Amygdala (tissue), 56 donors: ENCODE data around the gene SMAD7.

Experiments
- DNase-seq, 56 donors: peaks; one replicate each; lab custom pipeline; 2025; lab: John Stamatoyannopoulos, UW

The SMAD7 gene

GRCh38 chr18:48988508-48989303 is 37.9 kb upstream of the SMAD7 start:
- no peak for DNase-seq

DNA sequence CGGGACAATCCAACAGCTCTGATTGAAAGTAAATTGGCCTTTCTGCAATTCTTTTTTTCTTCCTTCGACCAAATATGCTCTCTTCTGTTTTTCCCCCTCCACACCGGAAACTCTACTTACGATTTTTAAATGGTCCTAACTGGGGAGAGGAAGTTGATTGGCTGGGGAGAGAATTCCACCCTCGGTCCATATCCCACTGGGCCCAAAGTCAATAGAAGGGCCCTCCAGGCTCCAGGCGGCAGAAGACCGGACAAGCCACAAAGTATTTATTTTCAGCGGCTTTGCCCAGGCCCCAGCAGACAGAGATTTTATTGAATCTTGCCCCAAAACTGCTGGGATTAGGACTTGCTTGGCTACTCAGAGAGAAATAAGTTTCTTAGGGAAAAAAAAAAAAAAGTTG is 37.1 kb upstream of the SMAD7 start:
- DNase-seq = no peak

DNA sequence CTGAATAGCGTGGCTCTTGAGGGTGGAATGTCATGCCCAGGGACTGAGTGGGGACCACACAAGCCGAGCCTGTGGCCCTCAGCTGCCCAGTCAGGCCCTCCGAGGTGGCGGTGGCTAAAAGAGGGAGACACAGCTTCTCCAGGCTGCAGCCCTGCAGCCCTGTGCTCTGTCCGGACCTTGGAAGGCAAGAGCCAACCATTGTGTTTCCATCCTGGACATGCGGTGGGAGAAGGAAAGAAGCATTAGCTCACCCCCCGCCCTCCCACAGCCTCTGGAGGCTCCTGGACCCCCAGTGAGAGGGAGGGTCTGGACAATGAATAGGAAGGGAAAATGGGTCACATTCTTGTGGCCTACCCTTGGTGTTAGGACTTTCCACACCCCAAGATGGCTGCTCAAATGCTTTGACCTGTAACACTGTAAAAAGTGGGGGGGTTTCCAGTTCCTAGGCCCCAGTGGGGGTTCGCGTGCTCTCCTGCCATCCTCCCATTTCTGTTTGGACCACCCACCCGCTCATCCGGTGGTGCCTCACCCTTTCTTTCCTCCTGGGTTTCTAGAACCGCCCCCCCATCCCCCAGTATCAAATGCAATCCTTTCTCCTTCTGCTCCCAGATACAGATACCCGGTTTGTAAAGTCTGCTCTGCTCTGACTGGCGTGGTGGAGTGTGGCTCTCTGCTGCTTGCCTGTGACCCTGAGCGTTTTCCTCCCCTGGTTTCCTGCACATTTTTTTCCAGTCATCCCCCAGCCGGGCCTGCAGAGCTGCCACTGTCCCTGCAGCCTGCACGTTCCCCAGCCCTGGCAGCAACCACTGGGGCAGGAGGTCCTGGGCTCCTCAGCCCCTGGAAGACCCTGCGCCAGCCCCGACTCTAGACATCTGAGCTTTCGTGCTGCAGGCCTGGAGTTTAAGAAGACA is 36.3 kb upstream of the SMAD7 start:
- no peak for DNase-seq

DNA sequence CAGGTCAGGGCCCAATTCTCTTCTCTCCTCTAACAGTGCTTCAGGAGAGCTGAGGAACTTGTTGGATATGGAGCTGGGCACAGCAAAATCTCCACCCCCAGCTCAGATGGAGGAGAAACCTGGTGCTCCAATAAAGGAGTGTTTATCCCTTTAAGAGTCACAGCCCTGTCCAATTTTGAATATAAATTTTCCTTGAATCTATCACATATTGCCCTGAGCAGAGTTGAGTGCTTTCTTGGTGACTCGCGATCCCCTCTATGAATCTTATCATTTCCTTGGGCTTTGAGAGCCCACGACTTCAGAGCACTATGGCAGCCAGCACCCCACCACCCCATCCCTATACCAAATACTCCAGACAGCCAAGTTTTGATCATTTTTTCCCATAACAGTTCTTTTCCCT is 34.4 kb upstream of the SMAD7 start:
- no peak for DNase-seq

DNA sequence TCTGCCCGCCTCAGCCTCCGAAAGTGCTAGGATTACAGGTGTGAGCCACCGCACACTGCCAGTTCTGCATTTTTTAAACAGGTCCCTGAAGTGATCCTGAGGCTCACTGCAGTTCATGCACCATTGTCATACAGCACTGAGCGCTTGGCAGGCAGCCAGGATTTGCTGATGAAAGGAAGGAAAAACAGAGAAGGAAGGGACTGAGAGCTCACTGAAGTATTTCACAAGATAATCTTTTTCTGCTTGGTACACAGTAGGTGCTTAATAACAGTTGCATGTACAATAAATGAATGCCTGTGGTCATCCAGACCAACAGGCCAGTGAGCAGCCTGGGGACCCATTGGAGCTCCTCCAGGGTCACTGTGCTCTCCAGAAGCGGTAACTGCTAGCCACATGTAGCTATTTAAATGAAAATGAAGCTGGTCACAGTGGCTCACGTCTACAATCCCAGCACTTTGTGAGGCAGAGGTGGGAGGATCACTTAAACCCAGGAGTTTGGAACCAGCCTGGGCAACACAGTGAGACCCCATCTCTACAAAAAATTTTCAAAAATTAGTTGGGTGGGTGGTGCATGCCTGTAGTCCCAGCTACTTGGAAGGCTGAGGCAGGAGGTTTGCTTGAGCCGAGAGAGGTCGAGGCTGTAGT is 33.1 kb upstream of the SMAD7 start:
- peak in 6 of 56 donors; percentile 14 to 54 (median 24) for DNase-seq

DNA sequence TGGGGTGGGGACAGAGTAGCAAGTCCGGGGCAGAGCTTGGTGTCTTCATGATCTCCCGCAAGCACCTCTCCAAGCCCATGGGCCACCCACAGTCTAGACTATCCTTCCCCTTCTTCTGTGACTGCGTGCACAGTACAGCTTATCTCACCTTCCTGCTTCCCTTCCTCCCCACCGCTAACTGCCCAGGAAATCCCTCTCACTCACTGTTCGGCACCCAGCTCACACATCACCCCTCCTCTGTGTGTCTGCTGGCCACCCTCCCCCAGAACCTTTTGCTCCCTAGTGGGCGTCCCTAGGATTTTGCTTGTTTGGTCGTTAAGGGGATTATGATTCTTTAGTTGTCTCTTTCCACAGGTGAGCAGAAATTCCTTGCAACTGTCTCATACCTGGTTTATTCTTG is 31.5 kb upstream of the SMAD7 start:
- DNase-seq = no peak

DNA sequence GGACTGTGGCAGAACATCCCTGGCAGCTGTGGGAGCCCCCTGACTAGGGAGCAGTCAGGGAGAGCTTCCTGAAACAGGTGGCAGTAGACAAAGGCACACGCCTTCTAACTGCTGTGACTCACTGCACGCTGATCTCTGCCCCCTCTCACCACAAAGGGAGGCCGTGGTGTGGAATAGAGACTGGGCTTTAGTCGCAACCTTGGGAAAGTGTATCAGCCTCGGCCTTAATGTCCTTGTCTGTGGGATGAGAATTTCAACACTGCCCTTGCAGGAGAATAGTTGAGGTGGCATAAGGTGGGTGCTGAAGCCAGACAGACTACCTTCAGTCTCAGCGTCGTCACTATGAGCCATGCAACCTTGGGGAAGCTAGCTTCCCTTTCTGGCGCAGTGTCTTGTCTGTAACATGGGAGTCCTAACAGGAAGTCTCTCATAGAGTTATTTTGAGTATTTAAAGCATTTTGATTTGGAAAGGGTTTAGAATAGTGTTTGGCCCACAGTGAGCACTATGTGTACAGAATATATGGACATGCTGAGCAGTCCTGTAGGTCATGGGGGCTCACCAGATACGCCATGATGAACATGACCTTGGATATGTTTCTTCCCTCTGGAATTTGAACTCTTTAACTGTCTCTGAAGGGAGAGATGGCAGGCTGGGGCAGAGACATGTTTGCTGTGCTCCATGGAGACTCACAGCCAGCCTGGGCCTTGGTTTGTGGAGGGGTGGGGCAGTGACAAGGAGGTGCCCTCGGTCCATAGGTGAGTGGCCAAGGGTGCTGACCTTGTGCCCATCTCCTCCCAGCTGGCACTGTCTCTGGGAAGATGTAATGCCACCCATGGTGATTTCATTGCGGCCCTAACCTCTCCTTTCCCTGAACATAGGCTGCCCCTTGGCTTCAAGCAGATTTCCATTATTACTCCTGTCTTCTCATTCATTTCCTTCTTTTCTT is 29.5 kb upstream of the SMAD7 start:
- DNase-seq = no peak

- no peak for DNase-seq
Observed at GRCh38 chr18:48977914-48978313, 27.1 kb upstream of the SMAD7 start.

GRCh38 chr18:48975817-48976649 is 25.3 kb upstream of the SMAD7 start:
- peak in 10 of 56 donors; percentile 19 to 56 (median 28) for DNase-seq

DNA sequence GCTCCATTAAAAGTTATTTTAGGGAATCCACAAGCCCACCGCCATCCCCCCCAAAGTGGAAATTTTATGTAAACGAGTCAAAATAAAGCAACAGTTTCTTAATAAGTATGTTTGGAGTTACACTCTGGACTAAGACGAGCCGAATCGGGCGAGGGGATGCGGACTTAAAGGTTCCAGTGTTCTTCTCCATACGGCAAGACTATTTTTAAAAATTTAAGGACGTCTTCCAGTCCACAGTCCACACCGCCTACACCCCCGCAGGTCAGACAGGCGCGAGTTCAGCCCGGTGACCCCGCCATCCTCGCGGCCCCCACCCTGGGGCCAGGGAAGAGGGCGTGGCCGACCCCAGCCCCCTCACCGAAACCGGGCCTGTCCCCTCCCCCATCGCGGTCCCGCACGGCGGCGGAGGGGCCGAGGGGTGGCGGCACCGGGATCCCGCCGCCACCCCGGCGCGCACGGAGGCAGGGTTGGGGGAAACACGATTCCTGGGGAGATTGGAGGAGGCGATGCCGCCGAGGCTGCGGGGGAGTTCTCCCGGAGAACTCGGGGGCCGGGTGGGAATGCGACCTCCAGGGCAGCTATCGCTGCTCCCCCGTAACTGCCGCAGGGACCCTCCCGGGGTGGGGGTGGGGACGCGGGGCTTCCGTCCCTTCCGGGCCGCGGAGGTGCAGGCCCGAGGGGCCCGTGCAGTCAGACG is 24.5 kb upstream of the SMAD7 start:
- peak in 2 of 56 donors; percentile 29 to 55 for DNase-seq

DNA sequence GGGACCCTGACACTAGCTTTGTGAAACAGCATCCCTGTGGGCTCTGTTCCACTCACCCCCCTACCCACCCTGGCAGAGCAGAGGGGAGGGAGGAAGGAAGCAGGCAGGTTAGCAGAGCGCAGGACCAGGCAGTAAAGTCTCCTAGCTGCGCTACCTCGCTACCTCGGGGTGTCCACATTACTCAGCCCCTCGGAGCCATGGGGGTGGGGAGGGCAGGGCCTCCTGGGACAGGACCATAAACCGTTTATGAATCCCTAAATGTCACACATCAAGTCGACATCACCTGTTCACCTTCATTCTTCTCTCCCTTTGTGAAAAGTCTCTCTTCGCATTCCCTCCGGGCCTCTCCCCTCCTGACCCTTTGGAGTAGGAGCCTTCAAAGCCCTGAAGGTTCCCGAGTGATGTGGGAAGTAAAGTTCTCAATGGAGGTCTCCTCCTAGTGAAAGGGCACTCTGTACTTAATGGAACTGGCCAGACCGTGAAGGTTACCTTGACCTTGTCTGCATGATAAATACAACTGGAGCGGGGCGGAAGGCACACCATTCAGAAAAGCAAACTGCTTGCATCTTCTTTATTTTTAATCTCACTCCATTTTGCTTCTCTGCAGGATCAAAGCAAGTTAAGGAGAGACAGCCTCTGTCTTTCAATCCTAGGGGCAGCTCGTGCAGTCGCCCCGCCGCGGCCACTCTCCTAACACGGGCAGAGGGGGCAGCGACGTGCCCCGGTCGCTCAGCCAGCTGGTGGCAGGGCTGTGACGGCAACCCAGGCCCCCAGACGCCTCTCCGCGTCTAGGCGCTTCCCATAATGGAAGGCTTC is 23.7 kb upstream of the SMAD7 start:
- peak in 3 of 56 donors; percentile 26 to 32 (median 28) for DNase-seq

DNA sequence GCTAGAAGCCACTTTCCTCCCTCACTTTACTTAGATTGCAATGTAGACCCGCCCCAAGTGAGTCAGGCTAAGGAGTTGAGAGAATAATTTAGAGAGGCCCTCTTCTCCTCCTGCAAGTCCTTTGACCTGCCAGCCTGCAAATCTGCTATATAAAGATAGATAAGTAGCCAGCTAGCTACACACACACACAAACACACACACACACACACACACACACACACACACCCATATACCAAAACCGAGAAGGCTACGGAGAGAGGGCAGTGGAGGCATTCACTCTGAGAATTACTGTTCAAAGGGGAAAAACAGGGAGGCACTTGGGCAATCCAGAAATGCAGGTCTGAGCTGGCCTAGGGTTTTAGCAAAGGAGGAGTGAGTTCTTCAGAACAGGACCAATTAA is 23.0 kb upstream of the SMAD7 start:
- DNase-seq = no peak

DNA sequence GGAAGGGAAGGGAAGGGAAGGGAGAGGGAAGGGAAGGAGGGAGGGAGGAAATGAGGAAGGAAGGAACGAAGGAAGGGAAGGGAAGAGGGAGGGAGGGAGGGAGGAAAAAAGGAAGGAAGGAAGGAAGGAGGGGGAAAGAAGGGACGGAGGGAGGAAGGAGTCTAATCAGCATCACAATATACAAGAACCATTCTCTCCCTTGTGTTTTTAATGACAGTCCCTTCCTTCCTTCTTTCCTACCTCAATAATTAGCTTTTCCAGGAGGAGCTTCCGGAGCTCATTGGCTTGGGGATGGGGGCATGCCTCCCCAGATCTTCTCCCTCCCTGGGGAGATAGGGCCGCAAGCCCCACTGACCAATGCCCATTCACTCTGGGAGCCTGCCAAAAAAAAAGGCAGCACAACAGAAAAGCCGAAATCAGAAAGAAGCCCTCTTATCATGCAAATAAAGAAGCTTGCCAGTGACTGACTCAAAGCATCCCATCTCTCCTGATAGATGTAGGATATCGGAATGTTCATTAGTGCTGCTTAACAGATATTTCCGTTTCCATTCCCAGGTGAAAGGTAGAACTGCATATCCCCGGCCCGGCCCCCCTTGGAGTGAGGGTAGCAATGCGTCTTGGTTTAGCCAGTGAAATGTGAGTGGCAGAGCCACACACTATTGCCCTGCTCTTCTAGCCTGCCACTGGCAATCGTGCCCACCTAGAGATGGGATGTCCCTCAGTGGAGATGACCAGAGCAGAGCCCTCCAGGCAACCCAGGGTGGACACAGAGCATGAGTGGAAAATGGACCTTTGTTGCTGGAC is 17.8 kb upstream of the SMAD7 start:
- no peak for DNase-seq

- DNase-seq = no peak
Observed at GRCh38 chr18:48967545-48967944, 16.8 kb upstream of the SMAD7 start.

GRCh38 chr18:48966523-48966922 is 15.8 kb upstream of the SMAD7 start:
- no peak for DNase-seq

DNA sequence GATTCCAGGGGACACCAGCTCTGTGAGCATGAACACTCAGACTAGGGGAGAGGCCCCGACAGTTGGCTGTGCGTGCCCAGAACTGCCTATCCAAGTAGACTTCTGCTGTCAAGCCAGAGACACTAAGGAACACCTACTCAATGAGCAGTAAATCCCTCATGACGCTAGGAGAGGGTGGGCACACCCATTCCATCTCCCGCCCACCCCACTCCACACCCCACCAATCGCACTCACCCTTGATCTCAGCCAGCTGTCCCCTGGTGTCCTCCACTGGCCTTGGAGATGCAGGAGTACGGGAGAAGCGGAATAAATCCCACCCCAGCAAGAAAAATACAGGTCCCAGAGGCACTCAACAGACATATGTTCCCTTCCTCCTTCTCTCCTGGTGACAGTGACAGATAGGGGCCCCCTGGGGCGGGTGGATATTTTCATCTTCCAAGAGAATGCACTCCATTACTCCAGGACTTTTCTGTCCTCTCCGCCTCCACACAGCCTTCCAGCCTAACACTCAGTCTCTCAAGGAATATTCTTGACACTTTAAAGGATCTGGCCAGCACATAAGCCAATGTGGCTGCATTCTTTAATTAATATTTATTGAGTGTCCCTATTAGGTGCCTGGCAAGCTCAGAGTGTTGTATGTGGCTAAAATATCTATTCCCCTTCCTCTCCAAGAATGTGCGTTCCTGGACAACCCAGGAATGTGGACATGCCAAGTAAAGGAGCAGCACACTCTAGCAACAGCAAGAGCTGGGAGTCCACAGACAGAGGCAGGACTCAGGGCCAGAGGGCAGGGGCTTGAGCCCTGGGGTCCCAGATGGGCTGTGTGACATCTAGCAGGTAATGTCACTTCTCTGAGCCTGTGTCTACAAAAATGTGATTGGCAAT is 13.1 kb upstream of the SMAD7 start:
- no peak for DNase-seq
